Measurements from ENCODE around the gene ADAMTS2. TPM values are rescaled to one million over a fixed set of nuclear protein-coding genes. Genes with fewer than 3 reads are reported as not detected.

Gene ADAMTS2
- total and polyA plus RNA-seq, 2 of the 4 experiments (the other 2 are of a cell fraction), result 19.0 to 58.8 TPM

GRCh38 chr5:179235416-179236400 is 109.6 kb downstream of the ADAMTS2 start (continued):
- TF ChIP-seq RFX5 (IDR thresholded peaks at IDR 0.05; ENCODE audit: low read depth, low read length) (no peak), CHD1 (IDR thresholded peaks at IDR 0.05; ENCODE audit: low read depth, low read length) (no peak), RAD21 (IDR thresholded peaks at IDR 0.05; ENCODE audit: low read length) (no peak), POLR2A (IDR thresholded peaks at IDR 0.05; ENCODE audit: low read depth, low read length) (no peak)

- POLR2A ChIA-PET (ENCODE audit: unreplicated experiment), result no interaction called here
- Histone ChIP-seq H2BK15ac (ENCODE audit: low read depth, low read length) (no peak overlapping the region), H3K14ac (replicated peaks; ENCODE audit: low read depth, low read length) (no peak overlapping the region), H3K56ac (ENCODE audit: extremely low read depth, insufficient read depth, low read length) (no peak overlapping the region), H3K36me3 (ENCODE audit: control insufficient read depth, insufficient read depth, low read length) (peaks cover 9% of the 10 kb centered on the region; the same call in 1 of the 2 replicates), H2BK20ac (ENCODE audit: low read depth, low read length) (no peak overlapping the region), H2AK9ac (replicated peaks; ENCODE audit: low read depth, low read length, poor library complexity) (no peak overlapping the region), H3K79me1 (ENCODE audit: low read depth in 1 of 2, low read length in 2 of 2) (peaks cover 26 to 58% of the 10 kb centered on the region in 2 experiments), H2AK5ac (ENCODE audit: low read depth, low read length) (no peak overlapping the region), H4K20me1 (ENCODE audit: insufficient read depth, low read length) (no peaks in the 10 kb centered on the region; the same call in 1 of the 2 replicates), H4K5ac (ENCODE audit: low read depth, low read length) (no peak overlapping the region), H3K9ac (ENCODE audit: low read depth, low read length) (no peak overlapping the region), H3K4me3 (ENCODE audit: insufficient read depth, low read depth, low read length) (no peak overlapping the region), H3K9me1 (ENCODE audit: insufficient read depth, low read length) (peaks cover 5% of the 10 kb centered on the region; the same call in 1 of the 2 replicates), H2BK5ac (ENCODE audit: low read depth, low read length, poor library complexity, severe bottlenecking) (no peak overlapping the region), H3K4ac (ENCODE audit: low read depth, low read length) (no peak overlapping the region), H4K91ac (ENCODE audit: insufficient read depth, low read depth, low read length) (no peak overlapping the region), H2BK120ac (ENCODE audit: low read depth, low read length) (no peak overlapping the region), H3K23ac (ENCODE audit: low read depth, low read length) (no peak overlapping the region), H3K27ac (ENCODE audit: insufficient read depth, low read length) (no peak overlapping the region), H3K9me3 (ENCODE audit: control insufficient read depth, insufficient read depth, low read length) (peaks cover 5% of the 10 kb centered on the region; the same call in 1 of the 2 replicates), H3K27me3 (ENCODE audit: control insufficient read depth, insufficient read depth, low read length) (no peaks in the 10 kb centered on the region), H3K4me2 (ENCODE audit: low read depth, low read length) (no peak overlapping the region), H4K8ac (ENCODE audit: low read depth in 2 of 2, low read length in 2 of 2) (no peak overlapping the region), H3K18ac (ENCODE audit: low read depth, low read length) (no peak overlapping the region), H3K4me1 (ENCODE audit: control insufficient read depth, insufficient read depth, low read length) (peaks cover 9% of the 10 kb centered on the region), H2AFZ (replicated peaks; ENCODE audit: low read length, poor library complexity) (no peak overlapping the region)
- intact Hi-C loops (cut with micrococcal nuclease) (no loop called here), in situ Hi-C loops (cut with MboI; ENCODE audit: low sequenced_read_pairs) (no loop called here), dilution Hi-C loops (cut with HindIII; ENCODE audit: low sequenced_read_pairs, unreplicated experiment) (no loop called here)
- TF ChIP-seq NFE2L2 (IDR thresholded peaks at IDR 0.05; ENCODE audit: low read depth, low read length), result no peak
- TF ChIP-seq CHD1 (IDR thresholded peaks at IDR 0.05; ENCODE audit: low read depth, low read length), result no peak
- TF ChIP-seq USF2 (IDR thresholded peaks at IDR 0.05; ENCODE audit: low read depth, low read length), result no peak
- no peak for TF ChIP-seq CTCF (conservative IDR thresholded peaks at IDR 0.05; ENCODE audit: low read depth, low read length)
- no peak for TF ChIP-seq MAZ (IDR thresholded peaks at IDR 0.05; ENCODE audit: borderline replicate concordance, low read depth, low read length)
- no peak for TF ChIP-seq FOS (IDR thresholded peaks at IDR 0.05; ENCODE audit: low read depth, low read length)
- no peak for TF ChIP-seq MAFK (IDR thresholded peaks at IDR 0.05; ENCODE audit: low read depth, low read length)
- ATAC-seq (ENCODE audit: low read depth) (no peak), DNase-seq (no peak)
- CTCF ChIA-PET, result no interaction called here
- 89% methylated on average over 7 of the region's 12 CpGs; no CpG with 5 or more reads in 1 of the 2 experiments for WGBS, 2 experiments (ENCODE audit: extremely low coverage in 2 of 2, insufficient read length in 1 of 2)
- BruUV-seq (replicated peaks), result no TSS peak
These were observed 110.6 kb downstream of the ADAMTS2 start for GRCh38 chr5:179234563-179235135.
